HL-60 (cell line): ENCODE measurements around the gene BCL2L1.

Experiments
- CTCF ChIP-seq: IDR thresholded peaks from one replicate; pipeline ENCODE4 v1.5.1; 2011; ENCODE audit warnings: low read length, control low read depth, inconsistent platforms; ENCODE audit not compliant: insufficient read depth
- POLR2AphosphoS5 ChIP-seq: IDR thresholded peaks from 2 replicates; pipeline ENCODE4 v1.6.1; 2012; ENCODE audit warnings: low read depth
- REST ChIP-seq: IDR thresholded peaks from 2 replicates; pipeline ENCODE4 v1.6.1; 2012; ENCODE audit warnings: low read depth; ENCODE audit not compliant: insufficient replicate concordance

- no peak for TF ChIP-seq CTCF
- TF ChIP-seq REST, result no peak
- no peak for TF ChIP-seq POLR2AphosphoS5
Measured at GRCh38 chr20:31710423-31711108, 12.1 kb downstream of the BCL2L1 start.
